ENCODE results near the gene ZNF318.
"Not testable (repeated sequence)": the region's sequence is repeated elsewhere in the genome, so short reads cannot be mapped to it uniquely, and the experiment has no call there.

ZNF318 gene

DNA sequence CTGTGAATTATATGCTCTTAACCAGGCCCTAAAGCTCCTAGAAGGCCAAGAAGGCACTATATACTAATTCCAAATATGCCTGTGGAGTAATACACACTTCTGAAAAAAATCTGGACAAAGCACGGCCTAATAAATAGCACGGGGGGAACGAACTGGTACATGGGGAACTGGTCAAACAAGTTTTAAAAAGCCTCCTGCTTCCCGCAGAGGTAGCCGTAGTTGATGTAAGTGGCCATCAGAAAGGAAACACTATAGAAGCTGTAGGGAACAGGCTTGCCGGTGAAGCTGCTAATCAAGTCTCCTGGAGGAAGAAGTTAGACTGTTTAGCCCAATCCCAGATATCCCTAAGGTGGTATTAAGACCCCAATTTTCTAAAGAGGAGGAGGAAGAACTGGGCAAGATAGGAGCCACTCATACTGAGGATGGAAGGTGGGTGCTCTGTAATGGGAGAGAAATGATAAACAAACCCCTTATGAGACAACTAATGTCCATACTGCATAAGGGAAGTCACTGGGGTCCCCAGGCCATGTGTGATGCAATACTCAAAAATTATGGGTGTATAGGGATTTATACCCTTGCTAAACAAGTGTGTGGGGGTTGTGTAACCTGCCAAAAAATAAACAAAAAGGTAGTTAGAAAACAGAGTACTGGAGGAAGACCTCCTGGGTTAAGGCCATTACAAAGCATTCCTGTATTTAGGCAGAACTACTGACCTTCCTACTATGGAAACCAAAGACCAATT is 27.1 kb upstream of the ZNF318 start:
- no peak overlapping the region for H3K4me3 ChIP-seq
- no peaks in the 10 kb centered on the region for H3K9me3 ChIP-seq
- no peaks in the 10 kb centered on the region for H3K27me3 ChIP-seq (ENCODE audit: low read depth)
- no peaks in the 10 kb centered on the region for H3K36me3 ChIP-seq (replicated peaks)
- in situ Hi-C loops (cut with MboI; ENCODE audit: low sequenced_read_pairs): no loop called here
- DNase-seq (ENCODE audit: low spot score in 2 of 2): no peak
- no peaks in the 10 kb centered on the region for H3K4me1 ChIP-seq

DNA sequence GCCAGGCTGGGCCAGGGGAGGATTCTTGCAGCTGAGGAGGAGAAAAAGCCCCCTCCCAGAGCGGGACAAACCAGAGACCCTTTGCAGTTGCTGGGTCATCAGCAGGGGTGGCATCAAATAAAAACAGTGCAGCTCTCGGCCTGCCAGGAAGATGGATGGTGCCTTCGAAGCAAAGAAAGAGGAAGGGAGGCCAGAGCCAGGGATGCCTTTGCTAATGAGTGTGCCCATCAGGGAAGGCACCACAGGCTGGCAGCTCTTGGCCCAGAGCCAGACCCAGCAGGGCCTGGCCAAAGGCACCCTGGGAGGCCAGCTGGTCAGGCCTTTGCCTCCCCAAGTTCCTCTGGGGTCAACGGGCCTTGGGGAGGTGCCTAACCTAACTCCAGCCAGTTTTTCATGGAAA is 26.3 kb upstream of the ZNF318 start:
- no peak overlapping the region for H3K4me3 ChIP-seq
- DNase-seq (ENCODE audit: low spot score in 2 of 2): no peak
- H3K4me1 ChIP-seq: no peaks in the 10 kb centered on the region
- in situ Hi-C loops (cut with MboI; ENCODE audit: low sequenced_read_pairs): no loop called here
- H3K27me3 ChIP-seq (ENCODE audit: low read depth): no peaks in the 10 kb centered on the region
- no peaks in the 10 kb centered on the region for H3K36me3 ChIP-seq (replicated peaks)
- H3K9me3 ChIP-seq: no peaks in the 10 kb centered on the region

DNA sequence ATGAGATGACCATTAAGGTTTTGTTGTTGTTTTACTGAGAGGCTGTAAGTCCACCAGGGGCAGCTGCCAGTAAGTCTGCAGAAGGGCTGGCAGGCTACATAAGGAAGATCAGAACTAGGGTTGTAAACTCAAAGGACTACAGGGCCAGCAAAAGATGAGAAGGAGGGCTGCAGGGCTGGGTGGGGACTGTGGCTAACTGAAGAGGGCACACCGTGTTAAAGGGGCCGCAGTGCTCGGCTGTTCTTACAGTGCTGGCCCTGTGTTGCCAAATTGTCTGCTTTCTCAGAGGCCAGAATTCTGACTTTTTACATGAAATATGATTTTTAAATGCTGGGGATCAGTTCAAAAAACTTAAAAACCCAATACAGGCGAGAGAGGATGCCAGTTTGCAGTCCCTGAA is 25.5 kb upstream of the ZNF318 start:
- in situ Hi-C loops (cut with MboI; ENCODE audit: low sequenced_read_pairs): no loop called here
- Histone ChIP-seq H3K36me3 (replicated peaks) (no peaks in the 10 kb centered on the region), H3K4me3 (no peak overlapping the region), H3K4me1 (no peaks in the 10 kb centered on the region), H3K27me3 (ENCODE audit: low read depth) (no peaks in the 10 kb centered on the region), H3K9me3 (no peaks in the 10 kb centered on the region)
- no peak for DNase-seq (ENCODE audit: low spot score in 2 of 2)

DNA sequence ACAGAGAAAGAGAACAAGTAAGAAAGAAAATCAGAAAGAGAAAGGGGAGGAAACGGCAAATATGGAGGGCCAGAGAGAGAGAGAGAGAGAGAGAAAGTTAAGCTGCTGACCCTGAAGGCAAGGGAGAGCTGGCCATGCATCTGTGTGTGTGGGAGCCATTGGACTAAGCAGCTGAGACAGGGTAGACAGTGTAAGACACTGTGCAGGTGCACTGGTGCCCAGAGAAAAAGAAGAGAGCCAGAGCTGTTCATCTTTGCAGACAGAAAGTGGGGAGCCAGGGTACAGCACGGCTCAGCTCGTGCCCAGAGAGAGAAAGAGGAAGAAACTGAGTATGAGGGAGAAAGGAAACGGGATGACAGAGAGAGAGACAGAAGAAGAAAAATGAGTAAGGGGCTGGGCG is 24.2 kb upstream of the ZNF318 start:
- H3K36me3 ChIP-seq (replicated peaks): no peaks in the 10 kb centered on the region
- in situ Hi-C loops (cut with MboI; ENCODE audit: low sequenced_read_pairs): no loop called here
- no peaks in the 10 kb centered on the region for H3K4me1 ChIP-seq
- no peak overlapping the region for H3K4me3 ChIP-seq
- no peaks in the 10 kb centered on the region for H3K9me3 ChIP-seq
- no peak for DNase-seq (ENCODE audit: low spot score in 2 of 2)
- no peaks in the 10 kb centered on the region for H3K27me3 ChIP-seq (ENCODE audit: low read depth)

DNA sequence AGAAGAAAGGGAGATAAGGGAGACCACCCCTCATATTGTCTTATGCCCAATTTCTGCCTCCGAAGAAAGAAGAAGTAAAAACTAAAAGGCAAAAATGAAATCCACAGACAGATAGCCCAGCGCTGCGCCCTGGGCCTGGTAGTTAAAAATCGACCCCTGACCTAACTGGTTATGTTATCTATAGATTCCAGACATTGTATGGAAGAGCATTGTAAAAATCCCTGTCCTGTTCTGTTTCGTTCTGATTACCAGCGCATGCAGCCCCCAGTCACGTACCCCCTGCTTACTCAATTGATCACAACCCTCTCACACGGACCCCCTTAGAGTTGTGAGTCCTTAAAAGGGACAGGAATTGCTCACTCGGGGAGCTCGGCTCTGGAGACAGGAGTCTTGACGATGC is 23.7 kb upstream of the ZNF318 start:
- in situ Hi-C loops (cut with MboI; ENCODE audit: low sequenced_read_pairs); H3K9me3 ChIP-seq; H3K36me3 ChIP-seq (replicated peaks); H3K27me3 ChIP-seq (ENCODE audit: low read depth); DNase-seq (ENCODE audit: low spot score in 2 of 2); H3K4me3 ChIP-seq; H3K4me1 ChIP-seq: not testable (repeated sequence)

DNA sequence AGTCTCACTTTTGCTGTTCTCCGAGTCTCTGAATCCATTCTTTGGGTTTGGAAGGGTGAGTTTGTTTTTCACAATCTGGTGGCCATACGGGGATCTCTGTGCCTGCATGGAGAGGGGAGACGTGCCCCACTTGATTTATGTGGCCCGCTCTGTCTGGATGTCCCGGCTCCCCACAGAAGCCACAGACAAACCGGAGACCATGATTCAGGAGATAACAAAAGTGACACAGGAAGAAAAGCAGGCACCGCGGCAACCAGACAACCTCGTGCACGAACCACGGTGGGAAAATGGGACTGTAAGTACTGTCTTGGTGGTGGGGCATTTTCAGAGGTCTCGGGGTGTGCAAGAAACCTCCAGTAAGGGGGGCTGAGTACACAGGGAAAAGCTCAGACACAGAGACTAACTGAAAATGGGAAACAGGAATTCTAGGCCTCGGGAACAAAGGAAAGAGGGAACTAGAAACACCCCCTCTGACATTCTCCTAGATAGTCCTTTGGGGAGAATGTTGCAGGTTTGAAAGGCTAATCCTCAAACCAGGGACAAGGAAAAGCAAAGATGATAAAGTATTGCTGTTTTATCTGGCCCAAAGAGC is 22.1 kb upstream of the ZNF318 start:
- DNase-seq (ENCODE audit: low spot score in 2 of 2): no peak
- in situ Hi-C loops (cut with MboI; ENCODE audit: low sequenced_read_pairs): no loop called here
- Histone ChIP-seq H3K4me3 (no peak overlapping the region), H3K4me1 (no peaks in the 10 kb centered on the region), H3K27me3 (ENCODE audit: low read depth) (no peaks in the 10 kb centered on the region), H3K36me3 (replicated peaks) (no peaks in the 10 kb centered on the region), H3K9me3 (no peaks in the 10 kb centered on the region)

DNA sequence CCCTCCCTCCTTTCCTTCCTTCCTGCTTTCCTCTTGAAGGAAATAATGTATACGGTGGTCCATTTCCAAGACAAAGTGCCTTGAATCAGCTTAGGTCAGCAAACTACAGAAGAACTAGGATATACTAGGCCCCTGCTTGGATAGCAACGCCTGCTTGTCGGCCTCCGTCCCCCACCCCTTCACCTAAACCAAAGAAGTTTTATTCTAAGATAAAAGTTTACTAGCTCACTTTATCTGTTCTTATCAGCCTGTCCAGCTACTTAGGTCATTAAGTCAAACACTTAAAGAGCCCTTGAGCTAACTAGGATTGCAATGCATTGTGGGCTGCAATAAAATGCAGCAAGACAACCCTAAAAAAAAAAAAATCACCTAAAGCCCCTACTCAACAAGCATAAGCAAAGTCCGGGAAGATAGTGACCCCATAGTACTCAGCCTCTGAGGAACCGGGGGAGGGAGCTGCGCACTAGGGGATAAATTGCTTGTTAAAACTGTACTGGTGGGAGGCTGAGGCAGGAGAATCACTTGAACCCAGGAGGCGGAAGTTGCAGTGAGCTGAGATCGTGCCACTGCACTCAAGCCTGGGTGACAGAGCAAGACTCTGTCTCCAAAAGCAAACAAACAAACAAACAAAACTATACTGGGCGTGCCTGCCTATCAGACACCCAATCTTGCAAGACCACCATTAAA is 21.4 kb upstream of the ZNF318 start:
- H3K4me1 ChIP-seq; H3K9me3 ChIP-seq; DNase-seq (ENCODE audit: low spot score in 2 of 2); H3K27me3 ChIP-seq (ENCODE audit: low read depth); H3K36me3 ChIP-seq (replicated peaks); in situ Hi-C loops (cut with MboI; ENCODE audit: low sequenced_read_pairs); H3K4me3 ChIP-seq: not testable (repeated sequence)

DNA sequence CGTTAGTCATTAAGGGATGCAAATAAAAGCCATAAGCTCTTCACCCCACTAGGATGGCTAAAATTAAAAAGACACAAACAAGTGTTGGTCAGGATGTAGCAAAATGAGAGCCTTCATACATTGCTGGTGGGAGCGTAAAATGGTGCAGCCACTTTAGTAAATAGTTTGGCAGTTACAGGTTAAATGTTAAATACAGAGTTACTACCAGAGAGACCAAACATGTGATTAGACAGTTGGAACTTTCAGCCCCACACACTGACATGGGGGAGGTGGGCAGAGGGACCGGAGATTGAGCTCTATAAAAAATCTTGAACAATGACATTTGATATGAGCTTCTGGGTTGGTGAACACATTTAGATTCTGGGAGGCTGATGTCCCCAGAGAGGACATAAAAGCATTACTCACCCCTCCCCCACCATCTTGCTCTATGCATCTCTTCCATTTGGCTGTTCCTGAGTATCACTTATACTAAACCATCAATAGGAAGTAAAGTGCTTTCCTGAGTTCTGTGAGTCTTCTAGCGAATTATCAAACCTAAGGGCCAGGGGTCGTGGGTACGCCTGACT is 20.4 kb upstream of the ZNF318 start:
- H3K9me3 ChIP-seq: no peaks in the 10 kb centered on the region
- DNase-seq (ENCODE audit: low spot score in 2 of 2): no peak
- no peaks in the 10 kb centered on the region for H3K4me1 ChIP-seq
- no peaks in the 10 kb centered on the region for H3K27me3 ChIP-seq (ENCODE audit: low read depth)
- H3K4me3 ChIP-seq: no peak overlapping the region
- no peaks in the 10 kb centered on the region for H3K36me3 ChIP-seq (replicated peaks)
- in situ Hi-C loops (cut with MboI; ENCODE audit: low sequenced_read_pairs): no loop called here

DNA sequence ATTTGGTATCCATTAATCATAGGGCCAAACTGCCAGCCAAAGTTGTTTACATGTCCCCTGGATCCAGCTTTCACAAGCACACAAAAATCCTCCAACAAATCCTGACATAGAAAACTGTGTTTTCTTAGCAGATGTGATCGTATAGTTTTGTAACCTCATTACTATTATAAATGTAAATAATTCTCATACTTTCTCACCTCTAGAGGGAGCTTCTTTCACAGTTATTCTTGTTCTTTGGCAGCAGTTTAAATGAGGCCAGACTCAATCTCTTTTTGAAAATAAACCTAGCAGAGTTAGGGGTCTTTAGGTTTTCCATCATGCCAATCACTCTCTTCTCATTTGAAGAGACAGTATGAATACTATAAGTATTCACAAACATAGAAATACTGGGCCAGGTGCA is 17.0 kb upstream of the ZNF318 start:
- no peak for DNase-seq (ENCODE audit: low spot score in 2 of 2)
- no peaks in the 10 kb centered on the region for H3K4me1 ChIP-seq

DNA sequence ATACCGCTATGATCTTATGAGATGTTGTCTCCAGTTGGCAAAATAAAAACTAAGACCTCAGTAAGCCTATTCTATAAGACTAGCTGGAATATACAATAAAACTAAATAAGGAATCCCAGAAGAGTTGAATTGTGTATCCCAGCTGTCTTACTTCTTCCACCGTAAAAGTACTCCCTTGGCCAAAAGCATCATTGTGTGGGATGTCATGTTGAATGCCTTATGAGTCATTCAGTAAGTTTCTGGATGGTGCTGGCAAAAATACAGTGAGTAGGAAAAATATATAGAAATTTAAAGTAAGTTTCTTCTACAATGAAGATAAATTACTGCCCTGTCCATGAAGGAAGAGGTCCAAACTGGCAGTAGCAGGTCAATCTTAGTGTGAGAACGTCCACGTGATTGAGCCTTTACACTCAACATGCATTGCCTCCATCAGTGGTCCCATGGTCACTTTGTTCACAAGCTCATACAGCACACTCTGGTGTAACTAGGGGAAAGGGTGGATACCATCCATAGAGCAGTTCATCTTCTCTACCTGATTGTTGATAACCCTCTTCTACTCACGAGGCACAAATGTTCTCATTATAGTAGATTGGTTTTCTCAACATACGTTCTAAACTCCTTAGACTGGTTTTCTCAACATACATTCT is 13.7 kb upstream of the ZNF318 start:
- Histone ChIP-seq H3K4me3 (no peak overlapping the region), H3K9me3 (no peaks in the 10 kb centered on the region)
- in situ Hi-C loops (cut with MboI; ENCODE audit: low sequenced_read_pairs): no loop called here

More for the DNA sequence above, 17.0 kb upstream of the ZNF318 start:
- H3K4me3 ChIP-seq: no peak overlapping the region
- no peaks in the 10 kb centered on the region for H3K9me3 ChIP-seq
- H3K27me3 ChIP-seq (ENCODE audit: low read depth): no peaks in the 10 kb centered on the region
- H3K36me3 ChIP-seq (replicated peaks): no peaks in the 10 kb centered on the region
- in situ Hi-C loops (cut with MboI; ENCODE audit: low sequenced_read_pairs): no loop called here

DNA sequence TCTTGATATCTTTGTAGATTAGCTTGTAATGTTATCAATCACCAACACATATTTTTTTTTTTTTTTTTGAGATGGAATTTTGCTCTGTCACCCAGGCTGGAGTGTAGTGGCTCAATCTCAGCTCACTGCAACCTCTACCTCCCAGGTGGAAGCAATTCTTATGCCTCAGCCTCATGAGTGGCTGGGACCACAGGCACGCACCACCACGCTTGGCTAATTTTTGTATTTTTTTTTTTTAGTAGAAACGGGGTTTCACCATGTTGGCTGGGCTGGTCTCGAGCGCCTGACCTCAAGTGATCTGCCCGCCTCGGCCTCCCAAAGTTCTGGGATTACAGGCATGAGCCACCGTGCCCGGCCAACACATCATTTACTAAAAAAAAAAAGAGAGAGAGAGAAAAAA is 11.4 kb upstream of the ZNF318 start:
- H3K4me1 ChIP-seq; H3K27me3 ChIP-seq (ENCODE audit: low read depth); DNase-seq (ENCODE audit: low spot score in 2 of 2); H3K9me3 ChIP-seq; H3K4me3 ChIP-seq; H3K36me3 ChIP-seq (replicated peaks); in situ Hi-C loops (cut with MboI; ENCODE audit: low sequenced_read_pairs): not testable (repeated sequence)

More for the DNA sequence above, 13.7 kb upstream of the ZNF318 start:
- no peak for DNase-seq (ENCODE audit: low spot score in 2 of 2)
- H3K4me1 ChIP-seq: no peaks in the 10 kb centered on the region
- H3K36me3 ChIP-seq (replicated peaks): no peaks in the 10 kb centered on the region
- H3K27me3 ChIP-seq (ENCODE audit: low read depth): peaks cover 10% of the 10 kb centered on the region

DNA sequence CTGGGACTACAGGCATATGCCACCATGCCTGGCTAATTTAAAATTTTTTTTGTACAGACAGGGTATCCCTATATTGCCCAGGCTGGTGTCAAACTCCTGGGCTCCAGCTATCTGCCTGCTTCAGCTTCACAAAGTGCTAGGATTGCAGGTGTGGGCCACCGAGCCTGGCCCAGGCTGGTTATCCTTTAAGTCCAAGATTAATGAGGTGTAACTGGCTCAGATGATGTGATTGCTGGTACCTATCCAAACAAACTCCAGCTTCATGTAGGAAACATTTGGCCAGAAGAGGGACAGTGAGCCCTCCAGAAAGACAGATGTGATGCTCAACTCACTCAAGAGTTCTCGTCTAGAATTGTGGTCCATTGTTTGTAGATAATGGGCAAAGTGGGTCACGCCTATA is 9.2 kb upstream of the ZNF318 start:
- in situ Hi-C loops (cut with MboI; ENCODE audit: low sequenced_read_pairs): no loop called here
- no peak for DNase-seq (ENCODE audit: low spot score in 2 of 2)
- Histone ChIP-seq H3K9me3 (no peaks in the 10 kb centered on the region), H3K27me3 (ENCODE audit: low read depth) (peaks cover 10% of the 10 kb centered on the region), H3K4me3 (no peak overlapping the region), H3K4me1 (no peaks in the 10 kb centered on the region), H3K36me3 (replicated peaks) (no peaks in the 10 kb centered on the region)

DNA sequence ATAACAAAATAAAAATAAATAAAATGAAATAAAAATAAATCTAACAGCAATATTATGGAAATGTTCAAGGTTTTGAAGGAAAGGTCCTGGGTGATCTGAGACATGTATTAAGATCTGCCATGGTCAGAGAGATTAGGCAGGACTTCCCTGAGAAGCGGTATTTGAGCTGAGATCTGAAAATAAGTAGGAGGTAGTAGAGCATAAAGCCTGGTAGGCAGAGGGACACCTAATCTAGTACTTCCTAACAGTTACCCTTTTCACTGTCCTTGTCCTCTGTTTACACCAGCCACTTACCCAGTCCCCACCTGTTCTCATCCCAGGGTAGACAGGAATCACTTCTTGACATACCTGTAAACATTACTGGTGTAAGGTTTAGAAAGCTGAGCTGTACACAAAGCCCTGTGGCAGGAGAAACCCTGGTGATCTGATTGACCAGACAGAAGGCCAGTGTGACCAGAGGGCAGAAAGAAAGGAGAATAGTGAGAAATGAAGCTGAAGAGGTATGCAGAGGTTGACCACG is 8.3 kb upstream of the ZNF318 start:
- in situ Hi-C loops (cut with MboI; ENCODE audit: low sequenced_read_pairs): no loop called here
- H3K36me3 ChIP-seq (replicated peaks): no peaks in the 10 kb centered on the region

More for the DNA sequence above, 8.3 kb upstream of the ZNF318 start:
- H3K4me1 ChIP-seq: no peaks in the 10 kb centered on the region
- no peak for DNase-seq (ENCODE audit: low spot score in 2 of 2)
- no peaks in the 10 kb centered on the region for H3K9me3 ChIP-seq
- peaks cover 10% of the 10 kb centered on the region for H3K27me3 ChIP-seq (ENCODE audit: low read depth)
- H3K4me3 ChIP-seq: no peak overlapping the region

Measured in HAP-1 (cell line).